Forelimb muscle (tissue), 1 donor: ENCODE results near the gene TAF11L14. TPM values are rescaled to one million over a fixed set of nuclear protein-coding genes. Genes with fewer than 3 reads are reported as not detected.
"Not testable (repeated sequence)": the region's sequence is repeated elsewhere in the genome, so short reads cannot be mapped to it uniquely, and the experiment has no call there.

Experiments used
- DNase-seq: peaks from one replicate; pipeline ENCODE4 v3.0.0-alpha.2; 2013; ENCODE audit warnings: low read depth
- polyA plus RNA-seq: library from polyadenylated mRNA; unstranded; fragments of 120-200 nt; gene quantifications from one replicate; pipeline ENCODE4 v1.2.1, GENCODE V29; 2013; ENCODE audit not compliant: insufficient read length

The TAF11L14 gene
- polyA plus RNA-seq: not detected

- DNase-seq: no peak
Measured at GRCh38 chr5:17634160-17634559, at the start of gene TAF11L14. Gene TAF11L14 (plus strand): TSS chr5:17634460.

DNA sequence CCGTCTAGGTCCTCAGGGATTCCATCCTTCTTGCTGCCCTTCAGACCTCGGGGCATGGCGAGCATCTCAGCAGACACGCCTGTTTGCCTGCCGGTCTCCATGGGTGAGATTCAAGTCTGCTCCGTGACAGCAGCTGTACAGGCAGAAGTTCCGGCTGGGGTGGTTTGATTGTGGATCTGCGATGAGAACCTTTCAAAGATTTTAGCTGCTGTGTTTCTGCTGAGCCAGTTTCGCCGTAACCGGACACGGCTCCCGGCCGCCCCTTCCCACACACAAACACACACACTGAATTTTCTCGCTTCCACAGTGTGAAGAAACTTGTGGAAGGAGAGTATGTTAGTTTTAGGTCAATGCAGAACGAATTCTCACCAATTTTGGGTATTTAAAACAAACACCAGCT, 48.6 kb upstream of the TAF11L14 start, which contains the start of gene TAF11L7:
Gene TAF11L7 (minus strand): TSS at position 101 of the 400 bp plus-strand sequence.
- not testable (repeated sequence) for DNase-seq

- DNase-seq: not testable (repeated sequence)
Measured at GRCh38 chr5:17590860-17591259, 43.4 kb upstream of the TAF11L14 start, which contains the start of gene TAF11L8. Gene TAF11L8 (minus strand): TSS chr5:17590960.

DNA sequence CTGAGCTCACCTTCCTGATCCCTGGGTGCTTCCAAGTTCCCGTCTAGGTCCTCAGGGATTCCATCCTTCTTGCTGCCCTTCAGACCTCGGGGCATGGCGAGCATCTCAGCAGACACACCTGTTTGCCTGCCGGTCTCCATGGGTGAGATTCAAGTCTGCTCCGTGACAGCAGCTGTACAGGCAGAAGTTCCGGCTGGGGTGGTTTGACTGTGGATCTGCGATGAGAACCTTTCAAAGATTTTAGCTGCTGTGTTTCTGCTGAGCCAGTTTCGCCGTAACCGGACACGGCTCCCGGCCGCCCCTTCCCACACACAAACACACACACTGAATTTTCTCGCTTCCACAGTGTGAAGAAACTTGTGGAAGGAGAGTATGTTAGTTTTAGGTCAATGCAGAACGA, 40.0 kb upstream of the TAF11L14 start, which contains the start of gene TAF11L9:
Gene TAF11L9 (minus strand): TSS at position 140 of the 400 bp plus-strand sequence.
- not testable (repeated sequence) for DNase-seq

- DNase-seq: not testable (repeated sequence)
Measured at GRCh38 chr5:17597728-17598127, 36.5 kb upstream of the TAF11L14 start, which contains the start of gene TAF11L10. Gene TAF11L10 (minus strand): TSS chr5:17597828.

DNA sequence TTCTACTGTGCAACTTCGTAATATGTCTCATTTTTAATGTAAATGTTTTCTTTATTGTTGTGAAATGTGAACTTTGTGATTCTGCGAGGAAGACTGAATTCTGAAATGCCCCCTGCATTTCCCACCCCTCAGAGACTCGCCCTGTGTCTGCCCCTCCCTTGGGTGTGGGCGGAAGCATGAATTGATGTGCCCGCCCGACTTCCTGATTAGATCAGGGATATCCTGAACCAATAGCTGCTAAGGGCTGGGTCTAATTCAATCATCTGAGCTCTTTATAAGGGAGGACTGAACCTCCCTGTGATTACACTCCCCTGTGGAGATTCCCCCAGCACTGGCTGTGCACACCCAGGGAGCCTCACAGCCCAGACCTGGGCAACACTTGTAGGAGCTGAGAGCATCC, 30.4 kb upstream of the TAF11L14 start, which contains the start of gene TAF11L11:
Gene TAF11L11 (plus strand): TSS at position 304 of the 400 bp plus-strand sequence.
- DNase-seq: not testable (repeated sequence)

GRCh38 chr5:17604951-17605350, 29.3 kb upstream of the TAF11L14 start:
- no peak for DNase-seq

DNA sequence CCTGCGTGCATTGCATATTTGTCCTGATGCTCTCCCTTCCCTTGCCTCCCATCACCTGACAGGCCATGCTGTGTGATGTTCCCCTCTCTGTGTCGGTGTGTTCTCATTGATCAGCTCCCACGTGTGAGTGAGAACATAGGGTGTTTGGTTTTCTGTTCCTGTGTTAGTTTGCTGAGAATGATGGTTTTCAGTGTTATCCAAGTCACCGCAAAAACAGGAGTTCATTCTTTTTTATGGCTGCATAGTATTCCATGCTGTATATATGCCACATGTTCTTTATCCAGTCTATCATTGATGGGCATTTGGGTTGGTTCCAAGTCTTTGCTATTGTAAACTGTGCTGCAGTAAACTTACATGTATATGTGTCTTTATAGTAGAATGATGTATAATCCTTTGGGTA, 26.8 kb upstream of the TAF11L14 start:
- DNase-seq: not testable (repeated sequence)

- not testable (repeated sequence) for DNase-seq
Measured at GRCh38 chr5:17610092-17610491, 24.2 kb upstream of the TAF11L14 start, which contains the start of gene TAF11L12. Gene TAF11L12 (plus strand): TSS chr5:17610392.

DNA sequence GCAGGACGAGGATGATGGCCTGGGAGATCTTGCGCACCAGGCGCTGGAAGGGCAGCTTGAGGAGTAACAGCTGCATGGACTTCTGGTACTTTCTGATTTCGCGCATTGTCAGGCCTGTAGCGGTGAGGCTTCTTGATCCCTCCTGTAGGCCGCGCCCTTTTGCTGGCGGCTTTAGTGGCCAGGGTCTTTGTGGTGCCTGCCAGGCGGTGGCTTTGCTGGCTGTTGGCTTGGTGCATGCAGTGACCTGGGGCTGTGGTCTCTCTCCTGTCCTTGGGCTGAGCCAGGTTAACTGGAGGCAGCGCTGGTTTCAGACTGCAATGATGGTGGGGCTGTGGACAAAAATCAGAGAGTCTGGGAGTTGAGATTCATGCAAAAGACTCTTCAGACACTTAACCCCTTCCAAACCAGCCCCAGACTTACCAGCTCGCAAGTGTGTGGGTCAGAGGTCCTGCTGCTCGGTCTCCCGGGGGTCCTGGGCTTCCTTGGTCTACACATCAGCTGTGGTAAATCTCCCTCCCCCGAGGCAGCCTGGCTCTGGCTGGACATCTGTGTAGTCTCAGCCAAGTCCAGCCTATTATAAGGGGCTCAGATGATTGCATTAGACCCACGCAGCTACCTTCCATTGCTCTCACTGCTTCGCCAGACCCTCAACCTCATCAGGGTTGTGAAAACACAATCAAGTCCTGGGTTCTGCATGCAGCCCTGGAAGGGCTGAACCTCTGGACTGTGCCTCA, 19.2 kb upstream of the TAF11L14 start:
- no peak for DNase-seq

DNA sequence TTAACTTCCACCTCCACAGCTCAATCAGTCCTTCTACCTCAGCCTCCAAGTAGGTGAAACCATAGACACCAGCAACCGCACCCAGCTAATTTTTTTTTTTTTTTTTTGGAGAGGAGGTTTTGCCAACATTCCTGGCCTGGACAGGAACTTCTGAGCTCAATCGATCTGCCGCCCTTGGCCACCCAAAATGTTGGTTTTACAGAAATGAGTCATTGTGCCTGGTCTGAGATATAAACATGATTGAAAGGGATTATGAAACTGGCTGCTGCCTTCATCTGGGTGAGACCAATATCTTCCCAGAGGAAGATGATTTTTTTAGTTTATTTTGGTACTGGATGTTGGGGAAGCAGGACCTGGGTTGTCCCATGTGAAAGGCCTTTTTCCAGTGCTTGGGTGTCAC, 14.9 kb upstream of the TAF11L14 start:
- no peak for DNase-seq

- no peak for DNase-seq
Measured at GRCh38 chr5:17620627-17621026, 13.6 kb upstream of the TAF11L14 start.

DNA sequence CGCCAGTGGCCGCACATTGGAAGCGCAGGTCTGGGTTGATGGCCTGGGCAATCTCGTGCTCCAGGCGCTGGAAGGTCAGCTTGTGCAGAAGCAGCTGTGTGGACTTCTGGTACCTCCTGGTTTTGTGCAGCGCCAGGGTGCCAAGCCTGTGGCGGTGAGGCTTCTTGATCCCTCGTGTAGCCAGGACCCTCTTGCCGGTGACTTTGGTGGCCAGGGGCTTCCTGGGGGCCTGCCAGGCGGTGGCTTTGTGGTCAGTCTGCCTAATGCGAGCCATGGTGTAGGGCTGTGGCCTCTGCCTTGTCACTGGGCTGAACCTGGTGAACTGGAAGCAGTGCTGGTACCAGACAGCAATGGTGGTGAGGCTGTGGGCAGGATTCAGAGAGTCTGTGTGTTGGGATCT, 8.6 kb upstream of the TAF11L14 start:
- DNase-seq: no peak

DNA sequence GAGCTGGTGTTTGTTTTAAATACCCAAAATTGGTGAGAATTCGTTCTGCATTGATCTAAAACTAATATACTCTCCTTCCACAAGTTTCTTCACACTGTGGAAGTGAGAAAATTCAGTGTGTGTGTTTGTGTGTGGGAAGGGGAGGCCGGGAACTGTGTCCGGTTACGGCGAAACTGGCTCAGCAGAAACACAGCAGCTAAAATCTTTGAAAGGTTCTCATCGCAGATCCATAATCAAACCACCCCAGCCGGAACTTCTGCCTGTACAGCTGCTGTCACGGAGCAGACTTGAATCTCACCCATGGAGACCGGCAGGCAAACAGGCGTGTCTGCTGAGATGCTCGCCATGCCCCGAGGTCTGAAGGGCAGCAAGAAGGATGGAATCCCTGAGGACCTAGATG, 2.5 kb upstream of the TAF11L14 start, which contains the start of gene TAF11L13:
Gene TAF11L13 (plus strand): TSS at position 301 of the 400 bp plus-strand sequence.
- not testable (repeated sequence) for DNase-seq

- not testable (repeated sequence) for DNase-seq
Measured at GRCh38 chr5:17649232-17649631, 15.0 kb downstream of the TAF11L14 start.

DNA sequence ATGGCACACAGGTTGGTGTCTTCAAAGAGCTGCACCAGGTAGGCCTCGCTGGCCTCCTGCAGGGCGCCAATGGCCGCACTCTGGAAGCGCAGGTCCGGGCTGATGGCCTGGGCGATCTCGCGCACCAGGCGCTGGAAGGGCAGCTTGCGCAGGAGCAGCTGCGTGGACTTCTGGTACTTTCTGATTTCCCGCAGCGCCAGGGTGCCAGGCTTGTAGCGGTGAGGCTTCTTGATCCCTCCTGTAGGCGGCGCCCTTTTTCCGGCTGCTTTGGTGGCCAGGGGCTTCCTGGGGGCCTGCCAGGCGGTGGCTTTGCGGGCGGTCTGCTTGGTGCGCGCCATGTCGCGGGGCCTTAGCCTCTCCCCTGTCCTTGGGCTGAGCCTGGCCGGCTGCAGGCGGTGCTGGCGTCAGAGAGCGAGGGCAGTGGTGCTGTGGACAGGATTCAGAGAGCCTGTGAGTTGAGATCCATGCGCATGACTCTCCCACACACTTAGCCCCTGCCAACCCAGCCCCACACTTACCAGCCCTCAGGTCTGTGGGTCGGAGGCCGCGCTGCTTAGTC, 21.0 kb downstream of the TAF11L14 start:
- not testable (repeated sequence) for DNase-seq

GRCh38 chr5:17655921-17656320, 21.7 kb downstream of the TAF11L14 start:
- no peak for DNase-seq

- DNase-seq: no peak
Measured at GRCh38 chr5:17663182-17663581, 28.9 kb downstream of the TAF11L14 start.

- DNase-seq: no peak
Measured at GRCh38 chr5:17665836-17666235, 31.6 kb downstream of the TAF11L14 start.

DNA sequence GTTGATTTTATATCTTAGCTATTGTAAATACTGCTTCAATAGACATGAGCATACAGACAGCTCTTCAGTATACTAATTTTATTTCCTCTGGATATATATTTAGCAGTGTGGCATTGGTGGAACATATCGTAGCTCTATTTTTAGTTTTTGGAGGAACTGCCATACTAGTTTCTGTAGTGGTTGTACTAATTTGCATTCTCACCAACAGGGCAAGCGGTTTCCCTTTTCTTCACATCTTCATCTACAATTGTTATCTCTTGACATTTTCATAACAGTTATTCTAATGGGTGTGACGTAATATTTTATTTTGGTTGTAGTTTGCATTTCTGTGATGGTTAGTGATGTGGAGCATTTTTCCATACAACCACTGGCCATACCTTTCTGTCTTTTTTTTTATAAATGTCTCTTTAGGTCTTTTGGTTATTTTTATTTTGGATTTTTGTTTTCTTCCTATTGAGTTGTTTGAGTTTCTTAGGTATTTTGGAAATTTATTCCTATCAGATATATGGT, 32.5 kb downstream of the TAF11L14 start:
- no peak for DNase-seq

GRCh38 chr5:17670353-17670752, 36.1 kb downstream of the TAF11L14 start:
- no peak for DNase-seq

GRCh38 chr5:17678751-17679324, 44.6 kb downstream of the TAF11L14 start:
- DNase-seq: no peak
